ENCODE results near the gene TTLL4. TPM values are rescaled to one million over a fixed set of nuclear protein-coding genes. Genes with fewer than 3 reads are reported as not detected.

TTLL4 gene
- total RNA-seq, 1 donor from 2014 or later = 36.0 TPM

- DNase-seq (no peak), ATAC-seq (ENCODE audit: low read depth) (no peak)
- H3K27ac Mint-ChIP-seq = no peak overlapping the region
- no peaks in the 10 kb centered on the region for H3K27me3 Mint-ChIP-seq
- no peak for TF ChIP-seq CTCF (IDR thresholded peaks at IDR 0.05)
- peaks cover 21% of the 10 kb centered on the region for H3K36me3 Mint-ChIP-seq (ENCODE audit: low read depth)
- H3K4me1 Mint-ChIP-seq = peaks cover 2% of the 10 kb centered on the region
- ChIA-PET CTCF (interaction anchor here (0.8 kb wide), 1 partner anchor 124 kb away, joined by 3 read pairs; no protein-coding TSS in a partner anchor), POLR2A (no interaction called here)
- intact Hi-C loops (cut with micrococcal nuclease) = no loop called here
- H3K4me3 Mint-ChIP-seq = no peak overlapping the region
- peaks cover 8% of the 10 kb centered on the region for H3K9me3 Mint-ChIP-seq
Observed at GRCh38 chr2:218722876-218723785, 12.5 kb downstream of the TTLL4 start.

GRCh38 chr2:218726004-218726574, 15.5 kb downstream of the TTLL4 start:
- CTCF ChIA-PET = no interaction called here
- intact Hi-C loops (cut with micrococcal nuclease) = no loop called here

GRCh38 chr2:218727502-218728165, 17.0 kb downstream of the TTLL4 start:
- ChIA-PET POLR2A (no interaction called here), CTCF (no interaction called here)
- DNase-seq = no peak

More at GRCh38 chr2:218726004-218726574, 15.5 kb downstream of the TTLL4 start:
- Mint-ChIP-seq H3K27ac (no peak overlapping the region), H3K4me1 (peaks cover 2% of the 10 kb centered on the region), H3K36me3 (ENCODE audit: low read depth) (peaks cover 21% of the 10 kb centered on the region), H3K9me3 (peaks cover 8% of the 10 kb centered on the region), H3K27me3 (no peaks in the 10 kb centered on the region), H3K4me3 (no peak overlapping the region)
- DNase-seq = no peak
- POLR2A ChIA-PET = no interaction called here
- no peak for ATAC-seq (ENCODE audit: low read depth)
- no peak for TF ChIP-seq CTCF (IDR thresholded peaks at IDR 0.05)

GRCh38 chr2:218729640-218730039, 19.0 kb downstream of the TTLL4 start:
- intact Hi-C loops (cut with micrococcal nuclease) = no loop called here
- Mint-ChIP-seq H3K36me3 (ENCODE audit: low read depth) (peaks cover 50% of the 10 kb centered on the region), H3K27me3 (no peaks in the 10 kb centered on the region), H3K9me3 (peaks cover 8% of the 10 kb centered on the region), H3K27ac (no peak overlapping the region), H3K4me3 (no peak overlapping the region), H3K4me1 (peaks cover 12% of the 10 kb centered on the region)
- POLR2A ChIA-PET = no interaction called here
- ATAC-seq (ENCODE audit: low read depth) (no peak), DNase-seq (no peak)
- CTCF ChIA-PET = no interaction called here
- TF ChIP-seq CTCF (IDR thresholded peaks at IDR 0.05) = no peak

More at GRCh38 chr2:218727502-218728165, 17.0 kb downstream of the TTLL4 start:
- Mint-ChIP-seq H3K4me3 (no peak overlapping the region), H3K27me3 (no peaks in the 10 kb centered on the region), H3K27ac (no peak overlapping the region), H3K4me1 (peaks cover 2% of the 10 kb centered on the region), H3K36me3 (ENCODE audit: low read depth) (peaks cover 33% of the 10 kb centered on the region), H3K9me3 (peaks cover 8% of the 10 kb centered on the region)
- no peak for ATAC-seq (ENCODE audit: low read depth)
- intact Hi-C loops (cut with micrococcal nuclease) = loop anchor here (1.0 kb wide), 1 partner anchor 120 kb away; no protein-coding TSS in a partner anchor
- TF ChIP-seq CTCF (IDR thresholded peaks at IDR 0.05) = no peak

All from activated B cell treated with CpG ODN at 0.5 μM for 24 hours (primary cell).